ENCODE data around the gene NEURL3.

Gene NEURL3

DNA sequence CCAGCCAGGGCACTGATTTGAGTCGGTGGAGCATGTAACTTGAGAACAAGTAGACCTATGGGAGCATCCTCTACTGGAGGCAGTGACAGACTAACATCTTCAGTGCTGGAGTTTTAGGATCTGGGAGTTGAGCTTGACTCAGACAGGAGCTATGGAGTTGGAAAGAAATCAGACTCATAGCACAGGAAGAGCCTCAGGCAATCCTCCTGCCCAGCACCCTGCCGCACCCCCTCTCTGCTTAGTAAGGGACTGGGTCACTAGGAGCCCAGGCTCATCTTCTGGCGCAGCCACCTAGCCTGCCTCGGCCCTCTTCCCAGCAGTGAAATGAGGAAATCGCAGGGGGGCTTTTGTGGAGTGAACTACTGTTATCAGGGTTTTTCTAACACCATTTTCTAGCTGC is 35.0 kb upstream of the NEURL3 start:
- DNase-seq (ENCODE audit: low read depth in 2 of 2): no peak

DNA sequence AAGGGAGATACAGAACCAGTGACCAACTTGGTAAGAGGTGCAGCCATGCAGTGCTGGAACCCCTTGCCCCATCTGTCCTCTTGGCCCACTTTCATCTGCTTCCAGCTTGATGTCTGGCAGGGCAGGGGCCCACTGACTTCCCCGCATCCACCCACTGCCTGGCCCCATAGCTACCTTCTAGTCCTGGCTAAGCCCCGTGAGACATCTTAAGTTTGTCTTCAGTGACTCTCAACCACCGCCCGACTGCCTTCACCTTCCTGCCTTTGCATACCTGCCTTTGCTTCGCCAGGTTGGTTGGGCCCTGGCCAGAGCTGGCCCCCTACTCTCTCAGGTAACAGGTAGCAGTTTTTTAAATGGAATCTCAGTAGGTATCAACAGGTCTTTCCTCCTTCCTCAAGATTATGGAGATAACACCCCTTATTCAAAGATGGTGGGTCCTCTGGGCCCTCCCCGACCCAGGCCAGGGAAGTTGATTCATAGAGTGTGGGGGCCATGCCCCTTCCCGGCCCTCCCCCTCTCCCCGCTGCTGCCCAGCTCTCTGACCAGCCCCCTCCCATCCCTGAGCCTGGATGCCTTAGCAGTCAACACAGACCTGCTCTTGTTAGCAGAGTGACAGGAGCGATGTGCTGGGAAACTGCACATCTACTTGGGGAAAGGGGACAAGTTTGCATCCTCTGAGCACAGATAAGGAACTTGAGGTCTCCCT is 34.2 kb upstream of the NEURL3 start:
- DNase-seq (ENCODE audit: low read depth in 2 of 2): no peak

DNA sequence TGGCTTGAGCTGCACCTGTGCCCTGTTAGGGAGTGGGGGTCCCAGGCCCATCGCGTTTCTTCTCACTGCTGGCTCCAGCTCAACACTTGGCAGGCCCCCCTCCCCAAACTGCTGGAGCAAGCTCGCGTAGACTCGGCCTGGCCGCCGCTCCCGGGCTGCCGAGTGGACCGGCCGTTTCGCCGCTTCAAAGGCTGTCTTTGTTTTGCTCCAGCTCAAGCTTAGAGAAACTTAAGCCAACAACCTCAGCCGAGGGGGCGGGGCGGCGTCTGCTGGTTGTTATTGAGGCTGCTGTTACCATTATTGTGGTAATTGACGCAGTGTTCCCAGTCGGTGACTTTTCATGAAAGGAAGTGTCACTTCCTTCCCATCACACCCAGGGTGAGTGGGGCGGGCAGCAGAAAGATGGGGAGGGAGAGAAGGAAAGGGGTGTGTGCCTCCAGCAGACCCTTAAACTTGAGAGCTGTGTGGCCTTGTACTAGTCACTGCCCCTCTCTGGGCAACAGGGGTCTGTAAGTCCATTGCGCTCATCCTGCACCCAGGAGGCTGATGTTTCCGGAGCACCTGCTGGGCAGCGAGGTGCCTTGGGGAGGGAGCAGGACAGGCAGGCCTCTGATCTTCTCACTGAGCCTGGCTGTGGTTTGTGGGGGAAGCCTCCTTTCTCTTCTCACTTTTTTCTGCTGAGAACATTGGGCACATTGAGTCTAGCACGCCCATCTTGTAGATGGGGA is 33.5 kb upstream of the NEURL3 start:
- no peak for DNase-seq (ENCODE audit: low read depth in 2 of 2)

DNA sequence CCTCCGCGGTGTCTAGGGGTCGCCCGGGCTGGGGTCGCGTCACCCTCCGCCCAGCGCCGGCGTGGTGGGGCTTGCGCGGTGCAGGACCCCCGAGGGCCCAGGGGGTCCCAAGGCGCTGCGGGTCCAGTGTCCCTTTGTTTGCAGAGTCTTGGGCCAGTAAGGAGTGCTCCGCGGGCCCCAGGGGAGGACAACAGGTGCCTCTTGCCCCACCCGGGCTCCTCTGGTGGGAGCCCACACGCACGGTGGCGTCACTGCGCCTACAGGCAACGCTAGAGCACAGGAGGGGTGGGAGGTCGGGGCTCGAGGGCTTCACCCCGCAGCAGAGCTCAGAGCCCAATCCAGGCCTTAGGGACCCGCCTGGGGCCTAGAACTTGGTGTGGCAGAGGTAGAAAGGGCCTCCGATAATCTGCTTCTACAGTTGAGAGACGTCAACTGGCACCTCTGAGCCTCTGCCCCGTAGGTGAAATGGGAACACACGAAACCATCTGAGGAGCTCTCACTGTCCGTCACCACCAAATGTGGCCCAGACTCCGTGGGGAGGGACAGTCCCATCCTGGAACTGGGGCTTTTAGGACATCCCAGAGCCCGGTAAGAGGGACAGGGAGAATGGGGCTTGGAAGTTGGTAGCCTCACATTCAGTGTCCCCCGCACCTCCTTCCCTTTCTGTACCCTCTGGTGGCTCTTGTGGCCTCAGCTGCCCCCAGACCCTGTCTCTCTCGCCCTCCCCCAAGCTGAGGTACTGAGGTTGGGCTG is 32.8 kb upstream of the NEURL3 start:
- DNase-seq (ENCODE audit: low read depth in 2 of 2): no peak

DNA sequence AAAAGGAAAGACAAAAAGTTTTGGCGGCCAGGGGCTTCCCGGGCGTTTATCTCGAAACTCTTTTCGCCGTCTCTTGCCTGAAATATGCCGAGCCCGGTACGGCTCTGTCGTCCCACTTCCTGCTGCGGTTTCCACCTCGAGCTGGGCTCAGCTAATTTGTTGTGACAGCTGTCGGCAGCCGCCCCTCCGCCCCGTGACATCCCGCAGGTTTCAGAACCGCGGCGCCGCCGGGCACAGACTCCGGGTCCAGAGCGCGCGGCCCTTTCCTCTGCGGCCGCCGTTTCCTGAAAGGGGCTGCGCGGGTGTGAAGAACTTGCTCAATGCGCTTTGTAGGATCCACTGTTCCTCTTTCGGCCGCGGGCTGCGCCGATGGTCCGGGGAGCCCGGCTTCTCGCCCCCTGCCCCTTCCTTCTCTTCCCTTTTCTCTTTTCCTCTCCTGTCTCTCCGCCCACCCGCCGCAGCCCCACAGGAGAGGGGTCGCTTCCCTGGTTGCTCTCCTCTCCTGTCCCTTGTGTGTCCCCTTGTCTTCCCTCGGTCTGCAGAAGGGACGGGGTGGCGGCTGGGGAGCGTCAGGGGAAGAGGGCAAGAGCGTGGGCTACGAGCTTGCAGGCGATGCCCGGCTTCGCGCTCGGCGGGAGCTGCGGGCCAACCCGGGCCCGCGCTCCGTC is 32.0 kb upstream of the NEURL3 start:
- DNase-seq (ENCODE audit: low read depth in 2 of 2): no peak

DNA sequence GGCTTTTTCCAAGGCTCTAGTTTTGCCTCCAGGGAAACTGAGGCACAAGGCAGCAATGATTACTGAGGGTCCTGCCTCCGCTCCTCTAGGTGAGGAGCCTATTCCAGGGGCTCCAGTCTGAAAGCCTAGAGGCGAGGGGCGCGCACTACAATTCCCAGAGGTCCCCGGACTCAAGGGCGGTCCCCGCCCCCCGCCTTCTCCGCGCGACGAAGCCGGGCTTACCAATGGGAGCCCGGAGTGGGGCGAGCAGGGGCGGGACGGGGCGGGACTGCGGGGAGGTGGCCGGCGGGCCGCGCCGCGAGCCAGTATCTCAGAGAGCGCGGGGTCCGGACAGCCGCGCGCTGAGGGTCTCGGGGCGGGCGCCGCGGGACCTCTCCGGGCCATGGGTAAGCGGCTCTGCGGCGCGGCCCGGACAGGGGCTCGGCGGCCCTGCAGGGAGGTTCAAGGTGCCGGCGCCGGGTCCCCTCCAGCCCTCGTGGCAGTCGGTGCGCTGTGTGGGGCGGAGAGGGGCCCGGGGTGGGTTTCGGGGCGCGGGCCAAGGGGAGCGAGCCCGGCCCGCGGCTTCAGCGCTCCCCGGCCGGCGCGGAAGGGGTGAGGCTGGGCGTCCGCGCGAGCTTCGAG is 31.4 kb upstream of the NEURL3 start, which contains the start of gene ARID5A:
Gene ARID5A (plus strand): TSS at position 308 of the 621 bp plus-strand sequence. CDS start 75 bp downstream, at position 383.
- peak; percentile 71 to 75 for DNase-seq (ENCODE audit: low read depth in 2 of 2)

DNA sequence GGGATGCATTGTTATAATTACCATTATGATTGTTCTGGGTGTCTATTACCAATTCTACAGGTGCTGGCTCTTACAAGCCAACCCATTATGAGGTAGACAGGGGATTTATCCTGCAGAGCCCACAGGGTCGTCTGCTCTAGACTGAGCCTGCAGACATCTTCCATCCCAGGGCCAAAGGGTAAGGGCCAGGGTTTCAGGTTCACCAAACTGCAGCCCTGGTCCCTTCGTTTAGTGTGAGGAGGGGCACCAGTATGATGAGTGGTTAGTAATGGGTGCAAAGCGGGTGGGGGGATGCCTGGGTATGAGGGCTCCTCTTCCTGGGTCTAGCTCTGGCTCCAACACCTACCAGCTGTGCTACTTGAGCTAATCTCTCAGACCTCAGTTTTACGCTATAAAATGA is 30.2 kb upstream of the NEURL3 start:
- DNase-seq (ENCODE audit: low read depth in 2 of 2): no peak

DNA sequence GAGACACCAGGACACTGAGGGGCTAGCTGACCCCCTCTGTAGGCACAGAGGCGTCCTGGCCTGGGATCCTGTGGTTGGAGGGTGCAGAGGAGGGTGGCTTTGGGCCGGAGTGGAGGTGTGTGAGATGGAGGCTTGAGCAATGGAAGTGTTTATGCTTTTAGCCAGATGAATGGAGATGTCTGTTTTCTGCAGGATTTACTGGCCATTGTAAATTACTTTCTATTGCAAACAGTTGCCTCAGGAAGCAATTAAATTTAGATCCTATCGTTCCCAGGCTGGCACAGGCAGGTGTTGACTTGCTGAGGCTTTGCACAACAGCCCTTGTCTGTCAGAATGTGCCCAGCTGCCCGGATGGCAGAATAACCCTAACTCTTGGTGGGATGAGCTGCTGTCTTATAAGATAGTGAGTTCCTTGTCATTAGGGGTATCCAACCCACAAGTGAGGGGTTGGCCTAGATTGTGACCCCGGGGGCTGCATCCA is 29.6 kb upstream of the NEURL3 start:
- no peak for DNase-seq (ENCODE audit: low read depth in 2 of 2)

DNA sequence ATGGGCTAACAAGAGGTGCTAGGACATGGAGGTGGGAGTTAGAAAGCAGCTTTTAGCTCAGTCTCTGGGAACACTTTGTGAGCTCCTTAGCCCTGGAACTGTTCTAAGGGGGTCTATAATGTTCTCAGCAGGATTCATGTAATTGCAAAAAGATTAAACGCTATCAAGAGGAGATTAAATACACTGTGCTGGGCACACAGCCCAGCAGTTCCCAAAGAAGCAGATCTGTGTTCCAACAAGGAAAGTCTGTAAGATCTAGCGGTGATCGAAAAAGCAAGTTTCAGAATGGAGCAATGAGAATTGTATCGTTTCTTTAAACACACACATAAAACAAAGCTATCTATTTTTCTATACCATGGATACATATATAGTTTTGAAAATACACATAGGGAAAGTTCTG is 29.0 kb upstream of the NEURL3 start:
- DNase-seq (ENCODE audit: low read depth in 2 of 2): no peak

DNA sequence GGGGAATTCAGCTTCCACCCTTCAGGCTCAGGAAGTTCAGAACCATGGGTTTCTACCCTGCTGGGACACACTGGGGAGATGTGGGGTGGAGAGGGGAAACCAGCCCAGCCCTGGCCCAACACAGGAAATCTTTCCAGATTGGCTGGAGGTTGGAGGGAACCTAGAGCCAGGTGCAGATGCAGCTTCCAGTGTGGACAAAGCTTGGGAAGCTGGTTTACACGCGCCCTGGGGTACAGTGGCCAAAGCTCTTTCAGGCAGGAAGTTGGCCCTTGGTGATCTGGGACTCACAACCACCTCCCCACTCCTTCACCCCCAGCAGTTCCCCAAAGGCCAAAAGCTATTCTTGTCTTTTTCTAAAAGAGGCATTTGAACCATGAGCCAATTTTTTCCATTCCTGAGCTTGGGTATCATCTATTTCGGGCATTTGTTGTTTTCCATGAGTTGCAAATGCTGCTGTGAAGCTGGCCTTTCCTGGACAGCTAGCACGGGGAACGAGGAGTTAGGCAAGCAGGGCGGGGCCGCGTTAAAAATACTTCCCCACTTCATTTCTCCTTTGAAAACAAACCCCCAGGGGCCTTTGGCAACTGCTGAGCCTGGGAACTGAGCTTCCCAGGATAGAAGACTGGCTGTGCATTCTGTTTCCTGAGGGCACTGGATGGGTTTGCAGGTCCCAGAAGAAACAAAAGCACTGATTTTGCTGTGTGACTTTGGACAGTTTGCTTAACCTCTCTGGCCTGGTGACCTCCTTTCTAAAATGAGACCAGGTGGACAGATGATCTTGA is 28.3 kb upstream of the NEURL3 start:
- DNase-seq (ENCODE audit: low read depth in 2 of 2): no peak

DNA sequence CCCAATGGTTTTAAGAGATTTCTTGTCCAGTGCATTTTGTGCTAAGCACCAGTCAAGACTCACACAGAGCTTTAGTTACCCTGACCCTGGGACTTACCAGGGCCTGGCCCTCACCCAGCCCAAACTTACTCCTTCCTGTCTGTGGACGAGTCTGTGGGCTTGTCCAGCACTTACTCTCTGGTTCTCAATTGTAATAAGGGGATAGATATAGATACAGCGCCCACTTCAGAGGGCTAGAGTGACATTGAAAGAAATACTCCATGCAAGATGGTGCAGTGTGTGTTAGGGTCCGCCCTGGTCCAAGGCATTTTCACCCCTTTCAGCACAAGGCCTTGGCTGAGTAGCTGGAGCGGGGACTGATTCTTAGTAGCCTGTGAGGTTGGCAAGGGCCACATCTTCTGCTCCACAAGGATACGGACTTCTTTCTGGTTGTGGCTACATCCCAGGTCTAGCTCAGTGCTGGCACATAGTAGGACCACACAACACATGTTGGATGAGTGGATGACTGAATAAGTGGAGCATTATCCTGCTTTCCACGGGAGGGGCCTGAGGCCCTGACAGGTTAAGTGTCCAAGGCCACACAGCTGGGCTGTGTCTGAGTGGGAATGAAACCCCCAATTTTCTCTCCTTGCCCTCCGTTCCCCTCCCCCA is 27.6 kb upstream of the NEURL3 start:
- no peak for DNase-seq (ENCODE audit: low read depth in 2 of 2)

DNA sequence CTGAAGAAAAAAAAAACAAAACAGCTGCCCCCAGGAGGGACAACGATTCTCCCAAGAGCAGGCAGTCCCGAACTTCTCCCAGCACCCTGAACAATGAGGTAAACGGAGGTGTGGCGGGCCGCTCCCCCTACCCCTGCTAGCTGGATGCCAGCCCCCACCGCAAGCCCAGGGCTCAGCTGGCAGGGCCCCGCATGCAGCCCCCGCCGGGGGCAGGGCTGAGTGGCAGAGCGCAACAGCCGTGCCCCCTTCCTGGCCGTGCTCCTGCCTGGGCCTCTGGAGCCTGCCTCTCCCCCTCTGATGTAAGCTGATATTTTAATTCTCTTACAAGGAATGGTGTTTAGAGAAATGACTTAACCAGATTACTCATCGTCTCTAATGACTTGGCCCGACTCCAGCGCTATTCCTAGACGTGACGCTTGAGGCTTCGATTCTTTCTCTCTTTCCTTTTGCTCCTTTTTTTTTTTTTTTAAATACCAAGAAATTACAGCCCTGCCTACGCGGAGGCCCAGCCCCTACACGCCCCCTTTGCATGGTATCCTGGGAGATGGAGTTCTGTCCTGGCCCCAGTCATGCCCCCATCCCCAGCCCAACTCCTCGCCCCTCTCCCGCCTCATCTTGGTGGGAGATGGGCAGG is 26.8 kb upstream of the NEURL3 start:
- DNase-seq (ENCODE audit: low read depth in 2 of 2): peak; percentile 100

DNA sequence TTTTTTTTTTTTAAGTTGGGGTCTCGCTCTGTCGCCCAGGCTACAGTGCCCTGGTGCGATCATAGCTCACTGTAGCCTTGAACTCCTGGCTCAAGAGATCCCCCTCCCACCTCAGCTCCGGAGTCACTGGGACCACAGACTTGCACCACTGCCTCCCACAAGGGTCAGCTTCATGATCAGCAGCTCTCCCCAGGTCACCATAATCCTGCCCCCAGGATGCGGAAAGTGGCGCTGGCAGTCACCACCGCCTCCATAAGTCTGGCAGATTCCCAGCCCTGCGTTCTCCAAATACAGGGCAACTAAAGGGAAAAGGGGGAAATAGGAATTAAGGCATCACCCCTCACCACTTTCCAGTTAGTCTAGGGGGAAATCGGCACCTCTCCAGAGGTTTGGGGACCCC is 26.2 kb upstream of the NEURL3 start:
- no peak for DNase-seq (ENCODE audit: low read depth in 2 of 2)

DNA sequence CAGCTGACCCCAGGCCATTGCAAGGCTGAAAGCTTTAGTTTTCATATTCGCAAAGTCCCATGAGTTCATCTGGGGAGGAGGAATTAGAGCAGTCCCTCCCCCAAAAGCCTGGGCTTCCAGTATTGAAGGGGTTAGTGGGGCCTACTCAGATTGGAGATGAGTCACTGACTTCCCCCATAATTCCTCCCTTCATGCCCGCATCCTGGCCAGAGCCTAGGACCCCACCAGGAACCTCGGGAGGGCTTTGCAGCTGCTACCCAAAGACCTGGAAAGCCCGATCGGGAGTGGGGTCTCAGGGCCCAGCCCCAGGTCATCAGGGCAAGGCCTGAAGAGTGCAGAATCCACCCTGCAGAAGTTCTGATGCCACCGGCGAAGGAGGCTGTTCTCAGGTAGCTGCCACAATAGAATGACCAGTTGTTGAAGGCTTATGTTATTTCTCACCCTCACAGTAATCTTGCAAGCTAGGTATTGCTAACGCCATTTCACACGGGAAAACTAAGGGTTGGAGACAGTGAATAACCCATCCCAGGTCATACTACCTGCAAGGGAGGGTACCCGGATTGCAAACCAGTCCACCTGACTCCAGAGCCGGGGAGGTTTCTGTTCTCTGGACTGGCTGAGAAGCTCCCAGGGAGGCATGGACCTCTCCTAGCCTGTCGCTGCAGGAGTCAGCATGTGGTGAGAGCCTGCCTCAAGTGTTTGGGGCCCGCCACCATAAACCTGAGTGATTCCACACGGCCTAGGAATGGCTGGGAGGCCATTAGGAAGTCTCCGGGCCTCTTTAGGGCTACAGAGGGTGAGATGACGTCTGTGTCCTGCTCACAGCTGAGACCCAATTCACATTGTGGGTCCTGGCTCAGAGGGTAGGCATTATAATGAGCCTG is 25.6 kb upstream of the NEURL3 start:
- DNase-seq (ENCODE audit: low read depth in 2 of 2): no peak

DNA sequence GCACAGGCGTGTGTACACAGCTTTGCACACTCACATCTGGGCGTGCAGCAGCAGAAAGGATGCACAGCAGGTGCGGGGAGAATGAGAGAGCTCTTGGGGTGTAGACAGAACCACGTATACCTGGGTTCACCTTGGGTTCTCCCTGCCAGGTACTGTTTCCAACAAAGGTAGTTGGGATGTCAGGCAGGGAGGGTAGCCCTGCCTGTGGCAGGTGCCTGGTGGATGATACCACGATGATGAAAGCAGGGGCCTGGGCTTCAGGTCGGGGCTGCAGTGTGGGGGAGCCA is 24.9 kb upstream of the NEURL3 start:
- no peak for DNase-seq (ENCODE audit: low read depth in 2 of 2)

DNA sequence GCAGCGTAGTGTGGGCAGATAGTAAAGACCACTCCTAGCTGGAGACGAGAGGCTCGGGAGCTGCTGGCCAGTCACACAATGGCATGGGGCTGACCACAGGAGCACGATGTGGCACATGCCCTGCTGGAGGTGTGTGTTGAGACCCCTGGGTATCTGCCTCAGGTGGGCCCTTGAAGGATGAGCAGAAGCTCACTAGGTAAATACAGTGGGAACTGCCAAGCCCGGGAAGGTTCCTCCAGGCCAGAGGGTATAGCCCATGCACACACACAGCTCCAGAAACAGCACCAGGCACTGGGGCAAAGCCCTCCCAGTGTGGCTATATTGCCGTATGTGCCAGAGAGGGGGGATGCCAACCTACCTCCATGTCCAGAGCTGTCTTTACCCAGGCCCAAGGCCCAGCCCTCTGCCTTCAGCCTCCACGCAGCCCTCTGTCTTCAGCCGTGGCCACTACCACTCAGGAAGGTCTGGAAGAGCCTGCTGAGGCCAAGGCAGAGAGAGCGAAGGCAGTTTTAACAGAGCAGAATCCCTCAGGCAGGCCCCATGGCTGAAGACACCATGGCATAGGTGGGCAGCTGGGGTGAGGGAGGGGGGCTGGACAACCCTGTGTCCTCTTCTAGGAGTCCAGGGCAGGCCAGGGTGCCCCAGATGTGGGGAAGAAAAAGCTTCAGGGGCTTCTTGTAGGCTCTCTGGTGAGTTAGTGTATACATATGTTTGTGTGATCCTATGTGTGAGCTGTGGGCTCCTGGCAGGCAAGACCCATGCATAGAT is 24.4 kb upstream of the NEURL3 start:
- no peak for DNase-seq (ENCODE audit: low read depth in 2 of 2)

DNA sequence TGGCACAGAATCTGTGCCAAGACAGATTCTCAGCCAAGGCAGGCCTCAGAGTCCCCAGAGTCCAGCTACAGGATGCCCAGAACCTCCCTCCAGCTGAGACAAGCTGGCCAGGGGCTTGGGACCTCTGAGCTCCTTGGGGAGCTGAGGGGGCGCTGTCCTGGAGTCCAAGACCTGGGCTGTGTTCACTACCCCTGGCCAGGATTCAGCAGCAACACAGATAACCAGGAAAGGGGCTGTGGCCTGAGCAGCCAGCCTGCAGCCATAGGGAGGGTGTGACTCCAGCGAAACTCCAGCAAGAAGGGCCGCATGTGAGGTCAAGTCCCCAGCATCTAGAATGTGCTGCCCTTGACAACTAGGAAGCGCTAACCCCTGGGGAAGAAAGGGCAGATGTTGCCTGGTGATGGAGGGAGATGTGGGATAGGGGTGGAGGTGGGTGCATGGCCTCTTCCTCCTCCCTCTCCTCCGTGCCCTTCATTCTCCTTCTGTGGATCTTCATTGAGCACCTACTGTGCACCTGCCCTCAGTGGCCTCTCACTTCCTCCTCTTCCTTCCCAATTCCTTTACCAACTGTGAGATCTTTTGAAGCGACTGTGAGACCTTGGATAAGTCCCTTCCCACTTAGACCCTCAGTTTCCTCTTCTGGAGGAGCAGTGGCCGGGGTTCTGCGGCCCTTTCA is 23.7 kb upstream of the NEURL3 start:
- DNase-seq (ENCODE audit: low read depth in 2 of 2): no peak

All from fibroblast of skin of left quadriceps (primary cell).